Ascending aorta (tissue), 2 donors: ENCODE measurements around the gene PLXNA2. TPM values are rescaled to one million over a fixed set of nuclear protein-coding genes. Genes with fewer than 3 reads are reported as not detected.

Experiments used
- DNase-seq, 2 donors: peaks; one replicate each; pipeline ENCODE4 v3.0.0-alpha.2; 2019; ENCODE audit warnings: low spot score in 2 of 2
- H3K27ac ChIP-seq, 2 donors: fragments of 200-600 bp; sonication (generic); one replicate each; pipeline ENCODE4 v1.5.1; 2016 to 2017; ENCODE audit warnings: mild to moderate bottlenecking in 1 of 2
- H3K27me3 ChIP-seq: fragments of 200-600 bp; sonication (generic); one replicate; pipeline ENCODE4 v1.5.1; 2017
- H3K36me3 ChIP-seq, 2 donors: fragments of 200-600 bp; sonication (generic); one replicate each; pipeline ENCODE4 v1.5.1; 2016
- H3K4me1 ChIP-seq, 2 donors: fragments of 200-600 bp; sonication (generic); one replicate each; pipeline ENCODE4 v1.5.1; 2016 to 2017; ENCODE audit warnings: mild to moderate bottlenecking in 1 of 2
- H3K4me3 ChIP-seq, 2 donors: fragments of 200-600 bp; sonication (generic); one replicate each; pipeline ENCODE4 v1.5.1; 2016 to 2017; ENCODE audit warnings: mild to moderate bottlenecking in 1 of 2
- H3K9me3 ChIP-seq, 2 donors: fragments of 200-600 bp; sonication (generic); one replicate each; pipeline ENCODE4 v1.5.1; 2016
- CTCF ChIP-seq, 3 experiments: fragments of 200-600 bp in 2 of 3; fragments of 450-650 bp in 1 of 3; sonication (generic) in 2 of 3; IDR thresholded peaks; one replicate each; pipeline ENCODE4 v1.5.1; 2016 to 2019; ENCODE audit warnings: antibody characterized with exemption in 3 of 3, mild to moderate bottlenecking in 1 of 3, moderate library complexity in 1 of 3
- intact Hi-C: fragments of 100-400 bp; cut with DNase I; formaldehyde crosslinking; loops from one replicate; pipeline ENCODE4 v1.15.1; 2023
- total RNA-seq: library from RNA; depleted of rRNA; stranded (reverse); fragments of >200 nt; gene quantifications from one replicate; pipeline ENCODE4 v1.1.0, GENCODE V29; 2016

Gene PLXNA2
- total RNA-seq, 1 donor from 2014 or later: 33.0 TPM

GRCh38 chr1:208089761-208090370, 154.3 kb downstream of the PLXNA2 start:
- Histone ChIP-seq H3K27me3 (no peaks in the 10 kb centered on the region), H3K4me3 (no peak overlapping the region), H3K4me1 (peaks cover 0 to 26% of the 10 kb centered on the region in 2 donors), H3K27ac (peak overlapping the region in 1 of 2 donors; percentile 44), H3K36me3 (peaks cover 20 to 28% of the 10 kb centered on the region in 2 donors), H3K9me3 (no peaks in the 10 kb centered on the region)
- no peak for DNase-seq
- intact Hi-C loops: loop anchor here (5.0 kb wide), 1 partner anchor 152 kb away; the partner anchor contains the start of gene PLXNA2
- no peak for TF ChIP-seq CTCF (IDR thresholded peaks at IDR 0.05)

GRCh38 chr1:208089149-208089548, 155.0 kb downstream of the PLXNA2 start:
- Histone ChIP-seq H3K27ac (no peak overlapping the region), H3K9me3 (no peaks in the 10 kb centered on the region), H3K4me1 (peaks cover 0 to 26% of the 10 kb centered on the region in 2 donors), H3K27me3 (no peaks in the 10 kb centered on the region), H3K4me3 (no peak overlapping the region), H3K36me3 (peaks cover 20 to 29% of the 10 kb centered on the region in 2 donors)
- no peak for DNase-seq
- no peak for TF ChIP-seq CTCF (IDR thresholded peaks at IDR 0.05)
- intact Hi-C loops: no loop called here

- H3K27ac ChIP-seq: no peak overlapping the region
- peaks cover 0 to 26% of the 10 kb centered on the region in 2 donors for H3K4me1 ChIP-seq
- H3K4me3 ChIP-seq: no peak overlapping the region
- TF ChIP-seq CTCF (IDR thresholded peaks at IDR 0.05): no peak
- no peaks in the 10 kb centered on the region for H3K9me3 ChIP-seq
- DNase-seq: no peak
- no peaks in the 10 kb centered on the region for H3K27me3 ChIP-seq
- intact Hi-C loops: no loop called here
- peaks cover 22 to 34% of the 10 kb centered on the region in 2 donors for H3K36me3 ChIP-seq
These were observed 155.9 kb downstream of the PLXNA2 start for GRCh38 chr1:208088319-208088718.

GRCh38 chr1:208085655-208086515, 158.3 kb downstream of the PLXNA2 start:
- no peak for TF ChIP-seq CTCF (IDR thresholded peaks at IDR 0.05)
- peaks cover 16 to 36% of the 10 kb centered on the region in 2 donors for H3K36me3 ChIP-seq
- peak overlapping the region; percentile 62 to 63 for H3K27ac ChIP-seq
- peaks cover 0 to 25% of the 10 kb centered on the region in 2 donors for H3K4me1 ChIP-seq
- H3K27me3 ChIP-seq: no peaks in the 10 kb centered on the region
- H3K4me3 ChIP-seq: peak overlapping the region; percentile 7 to 40
- no peak for DNase-seq
- no peaks in the 10 kb centered on the region for H3K9me3 ChIP-seq
- intact Hi-C loops: no loop called here

- Histone ChIP-seq H3K27ac (no peak overlapping the region), H3K27me3 (no peaks in the 10 kb centered on the region), H3K36me3 (peaks cover 16 to 36% of the 10 kb centered on the region in 2 donors), H3K9me3 (no peaks in the 10 kb centered on the region), H3K4me1 (peaks cover 0 to 14% of the 10 kb centered on the region in 2 donors), H3K4me3 (no peak overlapping the region)
- no peak for DNase-seq
- no peak for TF ChIP-seq CTCF (IDR thresholded peaks at IDR 0.05)
- intact Hi-C loops: no loop called here
These were observed 159.4 kb downstream of the PLXNA2 start for GRCh38 chr1:208084764-208085163.
